Naive thymus-derived CD8-positive, alpha-beta T cell (primary cell): ENCODE measurements around the gene DUSP19. TPM values are rescaled to one million over a fixed set of nuclear protein-coding genes. Genes with fewer than 3 reads are reported as not detected.
"Not testable (repeated sequence)": the region's sequence is repeated elsewhere in the genome, so short reads cannot be mapped to it uniquely, and the experiment has no call there.

ENCODE experiments used
- ATAC-seq, 2 donors: fragments of 150-1000 bp; cut with Tn5 transposase in 1 of 2; sonication (Bioruptor Pico), chemical (Tn5 transposase) in 1 of 2; 1 replicate in 1 of 2; 2 replicates in 1 of 2; pipeline ENCODE4 v1.10.0; 2021; ENCODE audit warnings: mild to moderate bottlenecking in 2 of 2, moderate library complexity in 2 of 2
- POLR2A ChIA-PET: fragments of 350-600 bp; sonication (Branson Sonifier 250); formaldehyde crosslinking; loops from one replicate; lab custom pipeline; 2021; ENCODE audit warnings: antibody characterized with exemption; lab: Charles Lee
- DNase-seq, 10 donors: peaks; one replicate each; pipeline versions ENCODE4 v3.0.0 to v3.0.0-alpha.2; 2020 to 2022
- H3K27ac Mint-ChIP-seq, 10 donors: one replicate each; pipeline ENCODE4 v1.8.0; 2020 to 2022; ENCODE audit warnings: mild to moderate bottlenecking in 10 of 10, mixed read lengths in 10 of 10, moderate library complexity in 4 of 10, inconsistent platforms in 1 of 10
- H3K27me3 Mint-ChIP-seq, 5 donors: one replicate each; pipeline ENCODE4 v1.8.0; 2021 to 2022; ENCODE audit warnings: mixed read lengths in 5 of 5
- H3K36me3 Mint-ChIP-seq, 3 donors: one replicate each; pipeline ENCODE4 v1.8.0; 2020 to 2022; ENCODE audit warnings: mixed read lengths in 3 of 3, mild to moderate bottlenecking in 2 of 3, inconsistent platforms in 1 of 3
- H3K4me1 Mint-ChIP-seq, 4 donors: one replicate each; pipeline ENCODE4 v1.8.0; 2021 to 2022; ENCODE audit warnings: mixed read lengths in 4 of 4
- H3K4me3 Mint-ChIP-seq, 10 donors: one replicate each; pipeline ENCODE4 v1.8.0; 2020 to 2022; ENCODE audit warnings: mild to moderate bottlenecking in 10 of 10, mixed read lengths in 10 of 10, moderate library complexity in 6 of 10, inconsistent platforms in 1 of 10
- H3K9me3 Mint-ChIP-seq, 9 donors: one replicate each; pipeline ENCODE4 v1.8.0; 2020 to 2022; ENCODE audit warnings: mixed read lengths in 9 of 9, mild to moderate bottlenecking in 3 of 9, inconsistent platforms in 1 of 9, moderate library complexity in 1 of 9
- polyA plus RNA-seq, 3 donors: library from polyadenylated mRNA; unstranded; fragments of 300-500 nt; fragmentation: Illumina TruSeq; gene quantifications; one replicate each; pipeline ENCODE4 v1.2.3, GENCODE V29; 2021
- total RNA-seq, 8 experiments: library from RNA in 2 of 8; stranded (reverse) in 2 of 8; gene quantifications; one replicate each; pipeline ENCODE4 v1.2.3 and lab custom pipeline; 2021 to 2026

The DUSP19 gene
- total and polyA plus RNA-seq, 5 experiments from 2014 or later, result 0.30 to 1.7 (median 0.88) TPM

- H3K9me3 Mint-ChIP-seq, result peaks cover 0 to 2% (median 0%) of the 10 kb centered on the region in 9 donors
- peaks cover 22 to 60% (median 35%) of the 10 kb centered on the region in 5 donors for H3K27me3 Mint-ChIP-seq
- ATAC-seq (peak; percentile 82), DNase-seq (peak; percentile 59 to 81 (median 72))
- POLR2A ChIA-PET, result no interaction called here
- H3K4me3 Mint-ChIP-seq, result peak within 1 kb of the TSS; percentile 69 to 89 (median 82)
- peaks cover 0 to 4% (median 0%) of the 10 kb centered on the region in 3 donors for H3K36me3 Mint-ChIP-seq
- H3K4me1 Mint-ChIP-seq, result peaks cover 10 to 36% (median 32%) of the 10 kb centered on the region in 4 donors
- peak within 1 kb of the TSS in 7 of 10 donors; percentile 19 to 89 (median 57) for H3K27ac Mint-ChIP-seq
Measured at GRCh38 chr2:183038341-183039300, 39.9 kb upstream of the DUSP19 start, which contains the start of gene NCKAP1. TSS of gene NCKAP1 (minus strand) at chr2:183038457. CDS start at chr2:183038099, 358 bp downstream.

GRCh38 chr2:183040604-183041003 lies 37.9 kb upstream of the DUSP19 start:
- no peak for DNase-seq
- Mint-ChIP-seq H3K9me3 (peaks cover 0 to 12% (median 4%) of the 10 kb centered on the region in 9 donors), H3K27me3 (peaks cover 3 to 52% (median 35%) of the 10 kb centered on the region in 5 donors), H3K4me1 (peaks cover 10 to 33% (median 28%) of the 10 kb centered on the region in 4 donors), H3K27ac (no peak overlapping the region), H3K4me3 (no peak overlapping the region), H3K36me3 (peaks cover 0 to 12% (median 4%) of the 10 kb centered on the region in 3 donors)
- ATAC-seq, result no peak
- POLR2A ChIA-PET, result no interaction called here

GRCh38 chr2:183043580-183043979 lies 35.0 kb upstream of the DUSP19 start:
- Mint-ChIP-seq H3K9me3 (peaks cover 0 to 18% (median 7%) of the 10 kb centered on the region in 9 donors), H3K27me3 (peaks cover 0 to 52% (median 39%) of the 10 kb centered on the region in 5 donors), H3K4me1 (peaks cover 7 to 12% (median 10%) of the 10 kb centered on the region in 4 donors), H3K36me3 (peaks cover 0 to 12% (median 4%) of the 10 kb centered on the region in 3 donors)
- POLR2A ChIA-PET, ATAC-seq, DNase-seq, H3K27ac Mint-ChIP-seq, H3K4me3 Mint-ChIP-seq: not testable (repeated sequence)

DNA sequence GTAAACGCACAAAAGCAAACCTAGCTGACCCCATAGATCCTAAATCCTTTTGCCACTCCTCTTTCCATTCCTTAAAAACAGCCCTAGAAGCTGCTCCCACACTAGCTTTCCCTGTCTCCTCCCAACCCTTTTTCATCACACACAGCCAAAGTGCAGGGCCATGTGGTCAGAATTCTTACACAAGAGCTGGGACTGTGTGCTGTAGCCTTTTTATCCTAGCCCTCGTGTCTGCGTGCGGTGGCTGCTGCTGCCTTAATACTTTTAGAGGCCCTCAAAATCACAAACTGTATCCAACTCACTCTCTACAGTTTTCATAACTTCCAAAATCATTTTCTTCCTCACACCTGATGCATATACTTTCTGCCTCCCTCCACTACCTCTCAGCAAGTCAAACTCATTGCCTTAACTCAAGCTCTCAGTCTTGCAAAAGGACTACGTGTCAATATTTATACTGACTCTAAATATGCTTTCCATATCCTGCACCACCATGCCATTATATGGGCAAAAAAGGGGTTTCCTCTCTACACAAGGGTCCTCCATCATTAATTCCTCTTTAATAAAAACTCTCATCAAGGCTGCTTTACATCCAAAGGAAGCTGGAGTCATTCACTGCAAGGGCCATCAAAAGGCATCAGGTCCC lies 30.9 kb upstream of the DUSP19 start:
- Mint-ChIP-seq H3K36me3 (peaks cover 0 to 12% (median 3%) of the 10 kb centered on the region in 3 donors), H3K27me3 (peaks cover 11 to 30% (median 20%) of the 10 kb centered on the region in 5 donors), H3K9me3 (peaks cover 0 to 18% (median 7%) of the 10 kb centered on the region in 9 donors)
- H3K4me1 Mint-ChIP-seq, POLR2A ChIA-PET, H3K4me3 Mint-ChIP-seq, DNase-seq, ATAC-seq, H3K27ac Mint-ChIP-seq: not testable (repeated sequence)

DNA sequence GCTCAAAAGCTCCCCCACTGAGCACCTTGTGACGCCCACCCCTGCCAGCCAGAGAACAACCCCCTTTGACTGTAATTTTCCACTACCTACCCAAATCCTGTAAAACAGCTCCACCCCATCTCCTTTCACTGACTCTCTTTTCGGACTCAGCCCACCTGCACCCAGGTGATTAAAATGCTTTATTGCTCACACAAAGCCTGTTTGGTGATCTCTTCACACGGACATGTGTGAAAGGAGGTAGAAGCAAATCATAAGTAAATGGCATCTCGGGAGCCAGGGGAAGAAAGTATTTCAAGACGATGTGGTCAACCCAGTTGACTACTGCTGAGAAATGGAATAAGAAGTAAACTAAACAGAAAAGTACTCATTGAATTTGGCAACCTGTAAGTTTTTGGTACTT lies 29.1 kb upstream of the DUSP19 start:
- no peak for ATAC-seq
- peaks cover 3 to 28% (median 21%) of the 10 kb centered on the region in 5 donors for H3K27me3 Mint-ChIP-seq

GRCh38 chr2:183057333-183057985 lies 21.1 kb upstream of the DUSP19 start:
- no peak overlapping the region for H3K4me3 Mint-ChIP-seq
- H3K27me3 Mint-ChIP-seq, result peaks cover 8 to 45% (median 32%) of the 10 kb centered on the region in 5 donors
- H3K9me3 Mint-ChIP-seq, result no peaks in the 10 kb centered on the region
- H3K4me1 Mint-ChIP-seq, result no peaks in the 10 kb centered on the region
- DNase-seq, result no peak
- POLR2A ChIA-PET, result no interaction called here
- no peak for ATAC-seq
- peak overlapping the region in 1 of 10 donors; percentile 13 for H3K27ac Mint-ChIP-seq
- H3K36me3 Mint-ChIP-seq, result no peaks in the 10 kb centered on the region

More for the DNA sequence above, 29.1 kb upstream of the DUSP19 start:
- H3K27ac Mint-ChIP-seq, result no peak overlapping the region
- no peak overlapping the region for H3K4me3 Mint-ChIP-seq
- POLR2A ChIA-PET, result no interaction called here
- DNase-seq, result no peak
- peaks cover 0 to 15% (median 7%) of the 10 kb centered on the region in 9 donors for H3K9me3 Mint-ChIP-seq
- peaks cover 0 to 10% (median 0%) of the 10 kb centered on the region in 3 donors for H3K36me3 Mint-ChIP-seq
- H3K4me1 Mint-ChIP-seq, result peaks cover 0 to 2% (median 0%) of the 10 kb centered on the region in 4 donors

GRCh38 chr2:183059561-183059960 lies 19.0 kb upstream of the DUSP19 start:
- Mint-ChIP-seq H3K4me3 (no peak overlapping the region), H3K27ac (no peak overlapping the region), H3K27me3 (peaks cover 5 to 40% (median 31%) of the 10 kb centered on the region in 5 donors), H3K4me1 (no peaks in the 10 kb centered on the region), H3K9me3 (no peaks in the 10 kb centered on the region), H3K36me3 (no peaks in the 10 kb centered on the region)
- POLR2A ChIA-PET, result no interaction called here
- ATAC-seq, result no peak
- DNase-seq, result no peak

GRCh38 chr2:183060571-183061231 lies 17.8 kb upstream of the DUSP19 start:
- peaks cover 5 to 43% (median 34%) of the 10 kb centered on the region in 5 donors for H3K27me3 Mint-ChIP-seq
- H3K4me1 Mint-ChIP-seq, result no peaks in the 10 kb centered on the region
- DNase-seq (no peak), ATAC-seq (no peak)
- H3K36me3 Mint-ChIP-seq, result no peaks in the 10 kb centered on the region
- no peak overlapping the region for H3K27ac Mint-ChIP-seq
- no peak overlapping the region for H3K4me3 Mint-ChIP-seq
- H3K9me3 Mint-ChIP-seq, result no peaks in the 10 kb centered on the region
- POLR2A ChIA-PET, result no interaction called here

- no peaks in the 10 kb centered on the region for H3K4me1 Mint-ChIP-seq
- POLR2A ChIA-PET, result no interaction called here
- no peak overlapping the region for H3K4me3 Mint-ChIP-seq
- ATAC-seq (no peak), DNase-seq (no peak)
- no peak overlapping the region for H3K27ac Mint-ChIP-seq
- no peaks in the 10 kb centered on the region for H3K9me3 Mint-ChIP-seq
- H3K36me3 Mint-ChIP-seq, result no peaks in the 10 kb centered on the region
- peaks cover 9 to 44% (median 41%) of the 10 kb centered on the region in 5 donors for H3K27me3 Mint-ChIP-seq
Measured at GRCh38 chr2:183063083-183063482, 15.5 kb upstream of the DUSP19 start.

DNA sequence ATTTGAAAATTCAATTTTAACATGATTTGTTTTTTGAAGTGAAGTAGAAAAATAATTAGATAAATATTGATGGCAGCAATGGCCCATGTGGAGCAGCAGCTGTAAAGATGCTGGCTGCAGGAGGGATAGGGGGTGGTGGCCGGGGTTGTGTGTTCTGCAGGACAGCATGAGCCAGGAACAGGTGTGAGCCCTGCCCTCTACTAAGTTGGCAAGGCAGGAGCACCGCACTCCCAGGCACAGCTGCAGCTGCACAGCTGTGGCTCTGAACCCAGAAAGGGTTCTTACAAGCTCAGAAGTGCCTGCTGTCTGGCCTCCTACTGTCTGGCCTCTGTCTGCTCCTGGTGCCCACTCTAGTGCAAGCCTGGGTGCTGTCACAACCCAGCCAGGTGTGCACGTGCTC lies 10.0 kb upstream of the DUSP19 start:
- H3K9me3 Mint-ChIP-seq, result peaks cover 0 to 2% (median 0%) of the 10 kb centered on the region in 9 donors
- H3K4me1 Mint-ChIP-seq, result peaks cover 0 to 2% (median 0%) of the 10 kb centered on the region in 4 donors
- peaks cover 8 to 48% (median 26%) of the 10 kb centered on the region in 5 donors for H3K27me3 Mint-ChIP-seq
- DNase-seq (no peak), ATAC-seq (no peak)
- POLR2A ChIA-PET, result no interaction called here
- no peak overlapping the region for H3K4me3 Mint-ChIP-seq
- no peak overlapping the region for H3K27ac Mint-ChIP-seq
- peaks cover 0 to 2% (median 0%) of the 10 kb centered on the region in 3 donors for H3K36me3 Mint-ChIP-seq

DNA sequence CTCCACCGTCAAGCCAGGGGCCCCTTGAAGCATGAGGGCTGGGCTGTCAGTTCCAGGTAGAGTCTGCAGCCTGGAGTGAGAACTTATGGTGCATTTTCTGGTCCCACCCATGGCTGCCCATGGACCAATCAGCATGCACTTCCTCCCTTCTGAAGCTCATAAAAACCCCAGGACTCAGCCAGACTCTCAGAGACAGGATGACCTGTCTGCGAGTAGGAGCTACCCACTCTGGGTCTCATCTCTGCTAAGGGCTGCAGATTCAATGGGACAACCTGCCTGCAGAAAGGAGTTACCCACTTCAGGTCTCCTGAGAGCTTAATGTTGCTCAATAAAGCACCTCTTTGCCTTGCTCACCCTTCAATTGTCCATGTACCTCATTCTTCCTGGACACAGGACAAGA lies 9.4 kb upstream of the DUSP19 start:
- H3K4me3 Mint-ChIP-seq, result no peak overlapping the region
- peaks cover 0 to 2% (median 0%) of the 10 kb centered on the region in 4 donors for H3K4me1 Mint-ChIP-seq
- H3K27ac Mint-ChIP-seq, result no peak overlapping the region
- H3K27me3 Mint-ChIP-seq, result peaks cover 8 to 42% (median 25%) of the 10 kb centered on the region in 5 donors
- ATAC-seq (no peak), DNase-seq (no peak)
- H3K36me3 Mint-ChIP-seq, result peaks cover 0 to 2% (median 0%) of the 10 kb centered on the region in 3 donors
- H3K9me3 Mint-ChIP-seq, result peaks cover 0 to 2% (median 0%) of the 10 kb centered on the region in 9 donors
- POLR2A ChIA-PET, result no interaction called here
